ENCODE results near the gene PHF23.
A peak's percentile ranks its signal among the peaks of the same experiment; 100 is the strongest.

Gene PHF23

DNA sequence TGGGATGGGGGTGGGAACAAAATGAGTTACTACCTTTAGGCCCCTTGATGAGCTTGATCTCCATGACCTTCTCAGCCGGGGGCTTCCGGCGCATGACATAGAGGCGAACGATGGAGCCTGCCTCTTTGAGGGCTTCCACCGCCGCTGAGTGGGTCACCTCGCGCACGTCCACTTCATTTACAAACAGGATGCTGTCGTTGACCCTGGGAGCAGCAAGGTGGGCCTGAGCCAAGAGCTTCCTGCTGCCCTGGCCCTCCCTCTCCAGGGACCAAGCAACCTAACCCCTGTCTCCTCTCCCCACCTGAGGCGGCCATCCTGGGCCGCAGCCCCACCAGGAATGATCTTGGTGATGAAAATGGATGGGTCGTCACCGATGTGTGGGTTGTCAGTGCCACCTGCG is 35.9 kb downstream of the PHF23 start:
- no peak for DNase-seq (ENCODE audit: low read depth)

- DNase-seq (ENCODE audit: low read depth): no peak
Measured at GRCh38 chr17:7196651-7197401, 42.4 kb downstream of the PHF23 start.

DNA sequence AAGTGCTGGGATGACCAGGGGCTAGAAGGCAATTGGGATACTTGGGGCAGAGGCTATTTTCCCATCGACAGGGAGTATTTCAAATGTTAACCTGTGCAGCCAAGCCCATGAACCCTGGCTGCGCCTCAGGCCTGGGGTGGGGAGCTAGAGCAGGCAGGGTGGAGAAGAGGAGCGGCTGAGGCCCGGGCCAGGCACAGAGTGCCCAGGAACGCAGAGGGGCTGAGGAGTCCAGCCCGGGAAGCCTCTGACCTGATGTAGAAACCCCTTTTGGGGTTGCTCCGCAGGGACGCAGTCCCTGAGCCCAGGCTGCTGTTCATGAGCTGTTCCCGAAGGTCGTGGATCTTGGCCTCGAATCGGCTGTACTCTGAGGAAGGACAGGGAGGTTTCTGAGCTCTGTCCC is 43.3 kb downstream of the PHF23 start:
- DNase-seq (ENCODE audit: low read depth): no peak

DNA sequence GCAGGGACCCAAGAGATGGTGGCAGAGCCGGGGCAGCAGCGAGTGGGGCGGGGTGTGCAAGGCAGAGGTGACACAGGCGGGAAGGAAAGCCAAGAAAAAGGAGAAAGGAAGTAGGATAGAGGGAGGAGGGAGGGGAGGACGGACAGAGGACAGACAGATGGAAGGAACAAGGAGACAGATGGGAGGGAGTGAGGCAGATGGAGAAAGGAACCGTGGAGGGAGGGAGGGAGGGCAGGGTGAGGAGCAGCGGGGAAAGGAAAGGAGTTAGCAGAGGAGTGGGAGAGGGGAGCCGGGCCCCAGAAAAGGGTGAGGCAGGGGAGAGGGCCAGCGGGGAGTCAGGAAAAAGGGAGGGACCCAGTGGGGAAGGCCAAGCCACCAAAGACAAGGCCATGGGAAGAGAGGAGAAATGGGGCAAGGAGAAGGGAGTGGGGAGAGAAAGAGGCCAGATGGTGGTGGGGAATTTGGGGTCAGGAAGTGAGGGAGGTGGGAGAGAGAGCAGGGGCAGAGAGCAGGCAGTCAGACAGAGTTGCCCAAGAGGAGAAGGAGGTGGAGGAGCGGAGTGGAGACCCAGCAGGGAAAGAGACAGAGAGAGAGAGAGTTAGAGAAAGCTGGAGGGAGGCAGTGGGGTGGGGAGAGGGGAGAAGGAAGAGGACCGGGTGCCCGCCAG is 46.9 kb downstream of the PHF23 start:
- no peak for DNase-seq (ENCODE audit: low read depth)

DNA sequence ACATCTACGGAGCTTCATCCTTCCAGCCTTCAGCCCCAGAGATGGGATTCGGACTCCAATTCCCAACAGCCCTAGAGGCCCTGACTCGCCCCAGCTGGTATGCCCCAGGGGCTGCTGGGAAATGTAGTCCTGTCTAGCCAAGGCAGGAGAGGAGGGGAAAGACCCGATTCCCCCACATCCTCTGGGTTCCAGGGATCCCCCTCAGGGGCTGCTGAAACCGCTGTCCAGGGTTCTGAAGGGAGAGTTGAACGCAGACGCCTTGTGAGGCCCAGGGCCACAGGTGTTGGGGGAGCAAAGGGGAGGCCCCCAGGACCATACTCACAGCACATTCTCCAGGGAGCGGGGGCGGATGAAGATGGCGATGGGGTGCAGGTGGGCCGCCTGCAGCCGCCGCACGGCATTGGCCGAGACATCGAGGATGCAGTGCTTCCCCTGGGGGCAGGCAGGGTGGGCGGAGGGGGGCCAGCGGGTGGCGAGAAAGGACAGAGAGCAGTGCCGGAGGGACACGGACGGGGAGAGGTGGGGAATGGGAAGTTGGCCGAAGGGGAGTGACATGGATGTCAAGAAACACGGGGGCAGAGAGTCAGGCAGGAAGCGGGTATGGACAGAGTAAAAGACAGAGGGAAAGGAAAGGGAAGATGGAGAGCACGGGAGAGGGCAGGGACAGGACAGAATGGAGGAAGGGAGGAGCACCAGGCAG is 47.5 kb downstream of the PHF23 start:
- DNase-seq (ENCODE audit: low read depth): peak; percentile 55

- no peak for DNase-seq (ENCODE audit: low read depth)
Measured at GRCh38 chr17:7191069-7191468, 48.2 kb downstream of the PHF23 start.

DNA sequence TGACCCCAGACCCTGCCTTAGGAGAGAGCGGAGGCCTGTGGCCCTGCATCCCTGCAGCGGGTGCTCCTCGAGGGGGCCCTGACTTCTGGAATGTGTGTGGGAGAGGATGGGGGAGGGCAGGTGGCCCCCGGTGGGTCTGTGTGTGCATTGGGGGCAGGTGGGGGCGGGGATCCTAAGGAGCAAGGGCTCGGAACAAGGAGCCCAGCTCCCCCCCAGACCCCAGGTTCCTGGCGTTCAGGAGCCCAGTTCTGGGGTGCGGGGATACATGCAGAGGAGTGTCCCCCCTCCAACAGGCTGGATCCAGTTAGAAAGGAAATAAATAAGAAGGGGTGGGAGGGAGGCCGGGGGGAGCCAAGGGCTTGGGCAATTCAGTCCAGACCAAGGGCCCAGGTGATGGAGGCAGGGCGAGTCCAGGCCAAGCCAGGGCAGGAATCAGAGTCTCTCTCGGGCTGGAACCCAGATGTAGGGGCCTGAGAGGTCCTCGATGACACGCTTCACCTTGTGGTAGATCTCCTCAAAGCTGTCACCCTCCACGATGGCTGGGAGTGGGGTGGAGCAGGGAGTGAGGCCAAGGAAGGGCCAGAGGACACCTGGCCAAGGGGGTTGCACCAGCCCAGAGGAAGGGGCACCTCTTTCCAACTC is 48.9 kb downstream of the PHF23 start:
- no peak for DNase-seq (ENCODE audit: low read depth)

DNA sequence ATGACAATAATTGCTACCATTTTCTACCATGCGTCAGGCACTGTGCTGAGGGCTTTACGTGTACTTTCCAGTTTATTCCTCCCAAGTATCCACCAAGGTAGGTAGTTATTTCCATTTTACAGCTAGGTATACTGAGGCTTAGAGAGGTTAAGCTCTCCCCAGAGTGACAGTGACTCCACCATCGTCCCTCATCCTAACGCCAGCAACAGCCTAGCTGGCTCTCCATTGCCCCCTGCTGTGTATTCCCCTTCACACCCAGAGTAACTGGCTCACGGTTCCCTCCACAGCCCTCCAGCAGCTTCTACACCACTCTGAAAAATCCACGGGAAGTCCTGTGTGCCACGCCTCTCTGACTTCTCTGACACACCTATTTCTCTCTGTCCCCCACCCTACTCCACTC is 53.0 kb downstream of the PHF23 start:
- no peak for DNase-seq (ENCODE audit: low read depth)

All from EH (cell line).